Measurements from ENCODE around the gene KRTAP21-1. TPM values are rescaled to one million over a fixed set of nuclear protein-coding genes. Genes with fewer than 3 reads are reported as not detected.
"Not testable (repeated sequence)": the region's sequence is repeated elsewhere in the genome, so short reads cannot be mapped to it uniquely, and the experiment has no call there.

Gene KRTAP21-1
- polyA plus RNA-seq (ENCODE audit: insufficient read length), result not detected
- long read RNA-seq, donor 1, result 0 reads
- long read RNA-seq, donor 2, result 0 reads
- long read RNA-seq, donor 3, result 0 reads
- long read RNA-seq, donor 4, result 0 reads
- long read RNA-seq, donor 5, result 0 reads
- long read RNA-seq, donor 6, result 0 reads
- long read RNA-seq, donor 7, result 0 reads
- long read RNA-seq, donor 8, result 0 reads

- not testable (repeated sequence) for DNase-seq
Observed at GRCh38 chr21:30755328-30755727, at the start of gene KRTAP21-1. Gene KRTAP21-1 (minus strand): TSS chr21:30755428. CDS start chr21:30755378, 50 bp downstream.

DNA sequence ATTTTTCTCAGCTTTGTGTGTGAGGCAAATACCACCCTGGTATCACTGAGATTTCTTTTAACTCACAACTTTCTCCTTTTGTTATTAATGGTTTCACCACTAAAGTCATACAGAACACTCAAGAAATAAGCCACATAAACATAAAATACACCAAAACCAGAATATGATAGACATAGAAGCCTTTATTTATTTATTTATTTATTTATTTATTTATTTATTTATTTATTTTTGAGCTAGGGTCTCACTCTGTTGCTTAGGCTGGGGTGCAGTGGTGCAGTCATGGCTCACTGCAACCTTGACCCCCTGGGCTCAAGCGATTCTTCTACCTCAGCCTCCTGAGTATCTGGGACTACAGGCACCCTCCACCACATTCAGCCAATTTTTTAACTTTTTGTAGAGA lies 45.4 kb upstream of the KRTAP21-1 start:
- no peak for DNase-seq

DNA sequence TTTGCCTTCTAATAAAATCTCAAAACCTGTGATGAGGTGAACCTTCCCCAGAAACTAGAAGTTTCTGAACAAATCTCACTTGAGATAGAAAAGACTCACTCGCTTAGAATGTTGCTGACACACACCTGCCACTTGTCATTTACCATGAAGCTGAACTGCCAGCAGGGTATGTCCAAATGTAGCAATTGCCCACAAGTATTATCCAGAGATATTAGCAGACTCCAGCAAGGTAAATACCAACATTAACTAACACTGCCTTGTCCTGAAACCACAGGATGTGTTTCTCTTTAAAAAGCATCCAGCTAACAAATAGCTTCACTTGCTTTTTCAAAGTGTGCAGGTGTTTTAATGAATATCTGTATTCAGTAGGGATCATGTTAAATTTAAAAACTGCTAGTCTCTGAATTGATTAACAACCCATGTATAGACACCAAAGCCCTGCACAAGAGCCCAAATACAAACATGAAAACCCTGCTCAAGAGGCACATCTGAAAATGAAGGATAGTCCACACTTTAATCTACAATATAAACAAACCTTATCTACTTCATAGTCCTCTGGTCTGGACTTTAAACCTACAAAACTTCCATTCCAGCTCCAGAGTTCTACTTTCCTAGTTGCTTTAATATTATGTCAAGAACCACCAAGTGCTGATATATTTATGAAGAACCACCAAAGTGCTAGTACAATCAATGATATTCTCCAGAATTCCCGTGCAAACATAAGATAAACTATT lies 38.5 kb upstream of the KRTAP21-1 start:
- DNase-seq, result no peak

GRCh38 chr21:30779249-30779648 lies 24.0 kb upstream of the KRTAP21-1 start:
- DNase-seq, result no peak

GRCh38 chr21:30769724-30770431 lies 14.7 kb upstream of the KRTAP21-1 start:
- no peak for DNase-seq

DNA sequence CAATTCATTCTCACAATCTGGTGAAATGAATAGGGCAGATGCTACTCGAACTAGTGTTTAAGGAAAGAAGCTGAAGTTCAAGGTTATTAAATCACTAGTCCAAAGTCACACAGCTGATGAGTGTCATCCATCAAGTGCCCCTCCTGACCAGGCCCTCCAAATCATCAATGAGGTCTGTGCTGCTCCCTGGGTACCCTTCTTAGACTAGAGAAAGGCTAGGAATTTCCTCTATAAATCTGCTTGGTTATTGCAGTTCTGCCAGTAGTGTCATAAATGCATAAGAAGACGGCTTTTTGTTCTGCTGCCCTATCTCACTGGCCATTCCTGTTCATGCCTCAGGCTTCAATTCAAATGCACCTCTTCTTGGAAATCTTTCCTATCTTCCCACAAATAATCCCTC lies 5.5 kb upstream of the KRTAP21-1 start:
- DNase-seq, result no peak

DNA sequence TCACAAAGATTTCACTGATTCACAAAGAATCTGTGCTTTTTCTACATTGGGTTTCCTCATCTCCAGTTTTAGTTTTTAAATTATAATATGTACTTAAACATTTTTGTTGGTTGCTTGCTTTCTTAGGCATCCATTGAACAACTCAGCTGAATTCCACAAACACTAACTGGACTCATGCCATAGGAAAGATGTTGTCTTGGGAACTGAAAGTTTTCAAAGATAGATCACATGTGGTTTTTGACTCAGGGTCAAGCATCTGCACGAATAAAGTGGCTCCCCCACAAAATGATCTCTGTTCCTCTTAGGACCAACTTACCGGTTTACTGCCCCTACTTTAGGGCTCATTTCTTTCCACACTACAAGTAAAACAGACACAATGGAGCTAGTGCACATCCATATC lies 3.1 kb upstream of the KRTAP21-1 start:
- DNase-seq, result no peak

DNA sequence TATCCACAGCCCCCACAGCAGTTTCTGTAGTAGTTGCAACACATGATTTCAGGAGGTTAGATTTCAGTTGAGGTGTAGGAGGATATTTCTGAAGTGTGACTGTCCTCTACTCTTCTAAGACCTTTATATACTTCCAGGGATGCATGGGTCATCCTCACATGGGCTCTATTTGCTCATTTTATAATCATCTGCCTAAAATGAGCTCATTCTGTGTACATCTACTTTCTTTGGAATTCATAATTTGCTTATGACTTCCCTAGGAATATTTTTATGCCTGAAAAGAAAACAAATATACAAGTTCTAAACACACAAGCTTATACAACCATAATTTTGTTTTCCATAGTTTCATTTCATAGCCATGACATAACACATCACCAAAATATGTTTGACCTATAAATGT lies 8.1 kb downstream of the KRTAP21-1 start, which contains the start of gene KRTAP21-2:
Gene KRTAP21-2 (minus strand): TSS at position 101 of the 400 bp plus-strand sequence. CDS start 57 bp downstream, at position 44.
- no peak for DNase-seq

- no peak for DNase-seq
Observed at GRCh38 chr21:30740462-30740861, 14.8 kb downstream of the KRTAP21-1 start.

DNA sequence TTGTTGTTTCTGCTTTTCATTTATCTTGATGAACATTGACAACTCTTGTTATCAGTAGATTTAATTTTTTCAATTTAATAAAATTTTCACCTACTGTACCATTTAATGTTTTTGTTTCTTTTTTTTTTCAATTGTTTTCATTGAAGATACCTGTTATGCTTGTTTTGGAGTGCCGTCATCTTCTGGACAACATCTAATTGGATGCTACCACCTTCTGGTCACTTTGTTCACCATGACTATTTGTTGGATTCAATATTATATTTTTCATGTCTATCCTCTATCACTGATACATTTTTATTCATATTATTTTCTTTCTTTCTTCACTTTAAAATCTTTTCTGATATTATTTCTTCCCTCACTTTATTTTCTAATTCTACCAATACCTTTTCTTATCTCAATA lies 22.2 kb downstream of the KRTAP21-1 start:
- no peak for DNase-seq

DNA sequence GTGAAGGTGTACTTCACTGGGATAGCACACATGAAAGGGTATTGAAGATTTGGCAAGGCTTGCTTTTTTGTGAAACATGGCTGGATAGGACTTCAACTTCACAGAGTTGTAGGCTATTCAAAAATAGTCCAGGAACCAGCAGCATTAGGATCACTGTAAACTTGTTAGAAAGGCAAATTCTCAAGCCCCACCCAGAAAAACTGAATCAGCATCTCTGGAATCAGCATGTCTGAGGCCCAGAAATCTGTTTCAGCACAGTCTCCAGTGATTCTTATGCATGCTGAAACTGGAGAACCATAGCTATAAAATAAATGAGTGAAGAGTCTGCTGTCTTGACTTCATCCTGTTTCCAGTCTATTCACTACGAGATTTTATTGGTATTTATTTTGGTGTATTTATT lies 28.5 kb downstream of the KRTAP21-1 start:
- DNase-seq, result no peak

DNA sequence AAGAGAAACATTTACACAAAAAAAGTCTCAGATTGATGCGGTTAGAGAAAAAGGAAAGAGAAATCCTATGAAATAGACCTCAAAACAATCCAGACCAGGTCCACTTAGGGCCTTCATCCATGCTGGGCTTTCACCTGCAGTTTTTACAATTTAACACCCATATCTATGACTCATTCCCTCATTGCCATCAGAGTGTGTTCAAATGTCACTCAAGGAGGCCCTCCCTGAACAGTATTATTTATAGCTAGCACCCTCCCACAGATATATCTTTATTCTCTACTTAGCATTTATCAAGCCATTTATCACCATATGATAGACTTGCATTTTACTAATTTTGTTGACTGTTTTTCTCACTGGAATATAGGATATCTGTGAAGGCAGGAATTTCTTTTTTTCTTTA lies 35.8 kb downstream of the KRTAP21-1 start:
- no peak for DNase-seq

DNA sequence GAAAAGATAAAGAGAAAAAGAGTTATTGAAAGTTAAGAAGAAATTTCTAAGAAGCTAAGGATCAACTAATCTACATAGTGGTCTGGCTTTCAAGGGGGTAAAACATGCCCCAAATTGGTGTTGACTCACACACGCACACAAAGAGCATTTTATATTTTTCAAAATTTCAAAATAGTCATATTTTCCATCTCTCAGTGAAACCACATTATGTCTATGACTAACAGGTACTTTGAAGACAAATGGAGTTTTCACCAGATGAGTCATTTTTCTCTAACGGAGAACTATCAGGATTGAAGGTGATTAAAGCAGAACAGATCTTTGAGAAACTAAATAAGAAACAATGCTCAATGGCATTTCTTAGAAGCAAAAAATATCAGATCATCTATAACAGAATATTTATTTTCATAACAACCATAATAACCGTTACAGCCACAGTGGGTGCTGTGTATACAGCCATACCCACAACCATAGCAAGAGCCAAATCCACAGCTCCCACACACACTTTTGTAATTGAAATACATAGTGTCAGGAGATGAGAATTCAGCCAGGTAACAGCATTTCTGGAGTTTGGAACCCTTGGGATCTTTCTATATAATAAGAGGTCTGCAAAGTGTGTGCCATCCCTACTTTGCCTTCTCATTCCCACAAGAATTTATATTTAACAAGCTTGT lies 36.9 kb downstream of the KRTAP21-1 start, which contains the start of gene KRTAP21-3:
Gene KRTAP21-3 (minus strand): TSS at position 539 of the 671 bp plus-strand sequence. CDS start 18 bp downstream, at position 521.
- no peak for DNase-seq

- DNase-seq, result no peak
Observed at GRCh38 chr21:30717105-30717504, 38.1 kb downstream of the KRTAP21-1 start.

- DNase-seq, result no peak
Observed at GRCh38 chr21:30714946-30715345, 40.3 kb downstream of the KRTAP21-1 start.

DNA sequence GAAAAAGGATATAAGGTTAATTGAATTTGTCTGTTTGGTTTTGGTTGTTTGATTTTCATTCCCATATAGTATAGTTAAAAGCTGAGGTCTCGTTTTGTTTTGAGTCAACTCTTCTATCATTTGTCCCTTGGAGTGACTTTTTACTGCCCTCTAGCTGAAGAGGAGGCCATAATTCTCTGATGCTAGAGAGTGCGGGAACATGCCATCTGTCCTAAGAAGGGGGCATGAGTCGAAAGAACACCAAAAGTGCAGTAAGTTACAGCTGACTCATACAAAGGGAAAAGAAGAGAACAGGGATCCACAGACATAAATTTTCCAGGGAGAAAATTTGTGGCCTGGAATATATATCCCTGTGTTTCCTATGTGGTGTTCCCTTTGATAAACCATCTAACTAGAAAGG lies 40.8 kb downstream of the KRTAP21-1 start:
- no peak for DNase-seq

GRCh38 chr21:30713766-30714165 lies 41.5 kb downstream of the KRTAP21-1 start:
- no peak for DNase-seq

DNA sequence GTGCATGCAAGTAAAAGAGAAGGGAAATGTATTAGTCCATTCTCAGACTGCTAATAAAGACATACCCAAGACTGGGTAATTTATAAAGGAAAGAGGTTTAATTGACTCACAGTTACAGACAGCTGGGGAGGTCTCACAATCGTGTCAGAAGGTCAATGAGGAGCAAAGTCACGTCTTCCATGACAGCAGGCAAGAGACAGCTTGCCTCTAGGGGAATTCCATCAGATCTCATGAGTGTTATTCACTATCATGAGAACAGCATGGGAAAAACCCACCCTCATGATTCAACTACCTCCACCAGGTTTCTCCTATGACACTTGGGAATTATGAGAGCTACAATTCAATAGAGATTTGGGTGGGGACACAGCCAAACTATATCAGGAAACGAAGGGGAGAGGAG lies 44.7 kb downstream of the KRTAP21-1 start:
- no peak for DNase-seq

DNA sequence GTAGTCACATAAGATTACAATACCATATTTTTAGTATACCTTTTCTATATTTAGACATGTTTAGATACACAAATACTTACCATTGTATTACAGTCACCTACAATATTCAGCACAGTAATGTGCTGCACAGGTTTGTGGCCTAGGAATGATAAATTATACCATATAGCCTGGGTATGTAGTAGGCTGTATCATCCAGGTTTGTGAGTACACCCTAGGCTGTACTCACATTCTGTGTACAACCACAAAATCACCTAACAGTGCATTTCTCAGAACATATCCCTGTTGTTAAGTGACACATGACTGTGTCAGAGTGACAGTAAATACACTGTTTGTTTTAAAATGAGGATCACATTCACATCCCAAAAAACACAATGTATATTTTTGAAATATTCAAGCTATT lies 47.8 kb downstream of the KRTAP21-1 start:
- no peak for DNase-seq

Measured in left kidney (tissue), 8 donors.